Natural killer cell treated with Interleukin-12 subunit alpha and Interleukin-12 subunit beta and Interleukin-15 and Interleukin-18, amount 100 ng/mL, for 72 hours (primary cell): ENCODE data around the gene CDCA3. TPM values are rescaled to one million over a fixed set of nuclear protein-coding genes. Genes with fewer than 3 reads are reported as not detected.

Experiments
- ATAC-seq, 2 donors: fragments of 150-1000 bp; cut with Tn5 transposase in 1 of 2; sonication (Bioruptor Pico), chemical (Tn5 transposase) in 1 of 2; 2 replicates each; pipeline ENCODE4 v1.10.0; 2021
- DNase-seq: peaks from one replicate; pipeline ENCODE4 v3.0.0; 2022; ENCODE audit warnings: low spot score
- H3K27ac Mint-ChIP-seq, 2 donors: 1 replicate in 1 of 2; 2 replicates in 1 of 2; pipeline ENCODE4 v1.8.0; 2022; ENCODE audit warnings: mixed read lengths in 2 of 2, mild to moderate bottlenecking in 1 of 2, moderate library complexity in 1 of 2
- H3K27me3 Mint-ChIP-seq, 2 donors: 1 replicate in 1 of 2; 2 replicates in 1 of 2; pipeline ENCODE4 v1.8.0; 2022; ENCODE audit warnings: mixed read lengths in 2 of 2
- H3K36me3 Mint-ChIP-seq: one replicate; pipeline ENCODE4 v1.8.0; 2022; ENCODE audit warnings: mixed read lengths
- H3K4me1 Mint-ChIP-seq, 2 donors: 1 replicate in 1 of 2; 2 replicates in 1 of 2; pipeline ENCODE4 v1.8.0; 2022; ENCODE audit warnings: low read depth in 2 of 2, mixed read lengths in 2 of 2, mild to moderate bottlenecking in 1 of 2
- H3K4me3 Mint-ChIP-seq: one replicate; pipeline ENCODE4 v1.8.0; 2022; ENCODE audit warnings: mixed read lengths
- H3K9me3 Mint-ChIP-seq: 2 replicates; pipeline ENCODE4 v1.8.0; 2022; ENCODE audit warnings: mixed read lengths
- total RNA-seq, 2 donors: library from RNA; stranded (reverse); gene quantifications; one replicate each; pipeline ENCODE4 v1.2.3, GENCODE V29; 2022

The CDCA3 gene
- total RNA-seq, 2 donors from 2014 or later: 40.7 to 105 TPM

DNA sequence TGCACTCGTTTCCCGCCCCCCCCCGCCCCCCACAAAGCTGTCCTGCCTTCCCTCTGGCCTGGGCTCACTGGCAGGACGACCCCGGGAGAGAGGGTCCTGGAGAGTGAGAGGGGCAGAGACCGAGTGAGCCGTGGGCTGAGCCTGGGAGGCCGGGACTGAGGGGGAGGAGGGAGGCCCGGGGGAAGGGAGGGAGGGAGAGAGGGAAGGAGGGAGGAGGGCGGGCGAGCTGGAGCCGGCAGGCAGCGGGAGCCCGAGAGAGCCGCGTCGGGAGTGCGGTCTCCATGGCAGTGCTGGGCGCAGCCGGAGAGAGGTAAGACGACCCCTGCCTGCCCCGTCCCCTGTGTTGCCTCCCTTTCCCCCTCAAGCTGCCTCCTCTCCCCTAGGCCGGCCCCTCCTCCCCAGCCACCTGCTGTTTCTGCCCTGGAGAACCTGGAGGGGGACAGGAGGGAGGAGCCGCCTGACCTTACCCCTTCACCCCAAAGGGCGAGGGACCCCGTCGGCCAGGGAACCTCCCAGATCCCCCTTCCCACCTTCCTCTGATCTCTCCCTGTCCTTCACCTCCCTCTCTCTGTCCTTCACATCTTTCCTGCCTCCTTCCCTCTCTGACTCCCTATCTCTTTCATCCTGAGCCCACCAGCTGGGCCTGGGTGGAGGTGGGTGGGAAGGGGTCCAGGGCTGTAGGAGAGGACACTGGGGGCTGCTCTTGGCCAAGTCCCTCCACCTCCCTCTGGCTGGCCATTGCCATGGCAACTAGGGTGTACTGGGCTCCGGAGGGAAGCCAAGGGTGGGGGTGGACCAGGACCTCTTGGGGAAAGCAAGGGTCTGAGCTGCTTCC, 29.3 kb downstream of the CDCA3 start, which contains the start of gene GPR162:
Gene GPR162 (plus strand): TSS at position 231 of the 835 bp plus-strand sequence. CDS start 2,078 bp downstream, outside the sequence.
- H3K27me3 Mint-ChIP-seq: peaks cover 45 to 52% of the 10 kb centered on the region in 2 donors
- H3K4me3 Mint-ChIP-seq: peak within 1 kb of the TSS; percentile 36
- ATAC-seq: no peak
- no peaks in the 10 kb centered on the region for H3K9me3 Mint-ChIP-seq
- DNase-seq: no peak
- peaks cover 7 to 15% of the 10 kb centered on the region in 2 donors for H3K4me1 Mint-ChIP-seq
- no peaks in the 10 kb centered on the region for H3K36me3 Mint-ChIP-seq
- peak within 1 kb of the TSS in 1 of 2 donors; percentile 34 for H3K27ac Mint-ChIP-seq

DNA sequence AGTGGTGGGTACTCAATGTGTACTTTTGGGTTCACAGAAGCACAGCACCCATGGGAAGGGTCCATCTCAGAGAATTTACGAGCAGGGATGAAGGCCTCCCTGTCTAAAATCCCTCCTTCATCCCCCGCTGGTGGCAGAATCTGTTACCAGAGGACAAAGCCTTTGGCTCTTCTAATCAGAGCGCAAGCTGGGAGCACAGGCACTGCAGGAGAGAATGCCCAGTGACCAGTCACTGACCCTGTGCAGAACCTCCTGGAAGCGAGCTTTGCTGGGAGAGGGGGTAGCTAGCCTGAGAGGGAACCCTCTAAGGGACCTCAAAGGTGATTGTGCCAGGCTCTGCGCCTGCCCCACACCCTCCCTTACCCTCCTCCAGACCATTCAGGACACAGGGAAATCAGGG, 30.9 kb downstream of the CDCA3 start:
- Mint-ChIP-seq H3K27me3 (peaks cover 31 to 37% of the 10 kb centered on the region in 2 donors), H3K4me1 (peaks cover under 1 to 11% of the 10 kb centered on the region in 2 donors), H3K4me3 (no peak overlapping the region), H3K9me3 (no peaks in the 10 kb centered on the region), H3K36me3 (no peaks in the 10 kb centered on the region), H3K27ac (no peak overlapping the region)
- no peak for DNase-seq
- no peak for ATAC-seq

DNA sequence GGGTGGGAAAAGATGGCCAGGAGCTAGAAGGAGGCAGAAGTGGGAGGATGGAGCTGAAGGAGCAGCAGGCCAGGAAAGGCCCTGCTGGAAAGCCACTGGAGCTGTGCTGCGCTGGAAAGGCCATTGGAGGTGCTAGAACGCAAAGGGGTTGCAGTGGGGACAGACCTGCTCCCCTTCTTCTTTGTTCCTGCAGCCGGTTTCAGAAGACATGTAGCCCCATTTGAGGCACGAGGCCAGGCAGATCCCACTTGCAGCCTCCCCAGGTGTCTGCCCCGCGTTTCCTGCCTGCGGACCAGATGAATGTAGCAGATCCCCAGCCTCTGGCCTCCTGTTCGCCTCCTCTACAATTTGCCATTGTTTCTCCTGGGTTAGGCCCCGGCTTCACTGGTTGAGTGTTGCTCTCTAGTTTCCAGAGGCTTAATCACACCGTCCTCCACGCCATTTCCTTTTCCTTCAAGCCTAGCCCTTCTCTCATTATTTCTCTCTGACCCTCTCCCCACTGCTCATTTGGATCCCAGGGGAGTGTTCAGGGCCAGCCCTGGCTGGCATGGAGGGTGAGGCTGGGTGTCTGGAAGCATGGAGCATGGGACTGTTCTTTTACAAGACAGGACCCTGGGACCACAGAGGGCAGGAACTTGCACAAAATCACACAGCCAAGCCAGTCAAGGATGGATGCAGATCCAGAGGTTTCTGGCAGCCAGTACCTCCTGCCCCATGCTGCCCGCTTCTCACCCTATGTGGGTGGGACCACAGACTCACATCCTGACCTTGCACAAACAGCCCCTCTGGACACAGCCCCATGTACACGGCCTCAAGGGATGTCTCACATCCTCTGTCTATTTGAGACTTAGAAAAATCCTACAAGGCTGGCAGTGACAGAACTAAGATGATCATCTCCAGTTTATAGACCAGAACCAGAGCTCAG, 31.7 kb downstream of the CDCA3 start:
- Mint-ChIP-seq H3K36me3 (no peaks in the 10 kb centered on the region), H3K9me3 (no peaks in the 10 kb centered on the region), H3K27ac (no peak overlapping the region), H3K27me3 (peaks cover 27 to 29% of the 10 kb centered on the region in 2 donors), H3K4me3 (no peak overlapping the region), H3K4me1 (peaks cover 0 to 11% of the 10 kb centered on the region in 2 donors)
- DNase-seq (no peak), ATAC-seq (no peak)

DNA sequence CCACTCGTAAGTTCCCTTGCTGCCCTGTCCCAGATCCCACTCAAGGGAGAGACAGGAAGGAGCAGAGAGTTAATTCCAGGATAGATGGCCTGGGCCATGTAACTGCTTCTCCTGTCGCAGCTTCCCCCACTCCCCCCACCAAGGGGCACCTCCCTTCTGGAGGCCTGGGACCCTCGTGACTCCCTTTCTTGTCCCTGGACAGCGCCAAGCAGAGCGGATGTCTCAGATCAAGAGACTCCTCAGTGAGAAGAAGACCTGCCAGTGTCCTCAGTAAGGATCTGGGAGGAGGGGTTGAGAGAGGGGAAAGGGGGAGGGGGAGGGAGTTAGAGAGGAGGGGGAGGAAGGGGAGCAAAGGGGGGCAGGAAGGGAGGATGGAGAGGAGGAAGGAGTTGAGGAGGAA, 32.4 kb downstream of the CDCA3 start:
- ATAC-seq (no peak), DNase-seq (no peak)
- Mint-ChIP-seq H3K27ac (no peak overlapping the region), H3K4me3 (no peak overlapping the region), H3K4me1 (peaks cover 0 to 11% of the 10 kb centered on the region in 2 donors), H3K27me3 (peaks cover 29 to 30% of the 10 kb centered on the region in 2 donors), H3K9me3 (no peaks in the 10 kb centered on the region), H3K36me3 (no peaks in the 10 kb centered on the region)

DNA sequence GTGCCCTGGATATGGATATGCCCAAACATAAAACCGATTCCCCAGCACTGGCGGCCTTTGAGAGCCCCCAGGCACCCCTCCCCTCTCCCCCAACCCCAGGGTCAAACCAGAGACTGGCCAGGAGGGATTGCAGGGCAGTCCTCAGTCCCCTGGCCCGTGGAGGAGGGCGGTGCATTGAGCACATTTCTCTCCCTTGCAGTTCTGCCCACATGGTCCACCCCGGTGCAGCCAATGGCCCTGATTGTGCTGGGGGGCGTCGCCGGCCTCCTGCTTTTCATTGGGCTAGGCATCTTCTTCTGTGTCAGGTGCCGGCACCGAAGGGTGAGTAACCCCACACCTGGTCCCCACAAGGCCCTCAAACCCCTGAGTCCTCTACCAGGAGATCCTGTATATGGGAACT, 32.9 kb downstream of the CDCA3 start:
- Mint-ChIP-seq H3K36me3 (no peaks in the 10 kb centered on the region), H3K27me3 (peaks cover 27 to 33% of the 10 kb centered on the region in 2 donors), H3K4me3 (no peak overlapping the region), H3K4me1 (peaks cover 0 to 11% of the 10 kb centered on the region in 2 donors), H3K9me3 (no peaks in the 10 kb centered on the region), H3K27ac (no peak overlapping the region)
- DNase-seq: no peak
- no peak for ATAC-seq

DNA sequence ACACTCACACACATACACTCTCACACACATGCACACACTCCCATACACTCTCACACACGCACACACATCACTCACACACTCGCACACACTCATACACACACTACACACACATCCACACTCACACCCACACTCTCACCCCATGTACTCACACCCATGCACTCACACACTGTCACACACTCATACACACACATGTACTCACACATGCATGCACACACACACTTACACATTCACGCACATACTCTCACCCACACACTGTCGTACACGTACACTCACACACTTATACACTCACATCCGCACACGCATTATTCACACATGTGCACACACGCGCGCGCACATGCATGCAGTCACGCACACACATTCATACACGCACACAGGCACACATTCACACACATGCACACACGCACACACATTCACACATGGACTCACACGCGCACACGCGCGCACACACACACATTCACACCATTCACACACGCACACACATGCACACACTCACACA, 33.4 kb downstream of the CDCA3 start:
- H3K27me3 Mint-ChIP-seq: peaks cover 22 to 30% of the 10 kb centered on the region in 2 donors
- ATAC-seq: no peak
- H3K36me3 Mint-ChIP-seq: no peaks in the 10 kb centered on the region

DNA sequence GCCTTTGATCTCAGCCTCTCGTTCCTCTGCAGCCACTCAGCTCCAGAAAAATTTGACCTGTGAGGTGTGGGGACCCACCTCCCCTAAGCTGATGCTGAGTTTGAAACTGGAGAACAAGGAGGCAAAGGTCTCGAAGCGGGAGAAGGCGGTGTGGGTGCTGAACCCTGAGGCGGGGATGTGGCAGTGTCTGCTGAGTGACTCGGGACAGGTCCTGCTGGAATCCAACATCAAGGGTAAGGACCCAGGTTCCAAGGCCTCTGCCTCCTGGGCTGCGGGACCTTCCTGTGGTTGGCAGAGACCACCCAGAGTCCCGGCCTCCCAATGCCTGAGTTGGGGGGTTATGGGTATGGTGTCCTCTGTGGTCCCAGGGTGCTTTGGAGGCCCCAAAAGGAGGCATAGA, 34.0 kb downstream of the CDCA3 start:
- peaks cover 0 to 6% of the 10 kb centered on the region in 2 donors for H3K4me1 Mint-ChIP-seq
- no peak for DNase-seq
- H3K9me3 Mint-ChIP-seq: no peaks in the 10 kb centered on the region
- H3K4me3 Mint-ChIP-seq: no peak overlapping the region
- no peaks in the 10 kb centered on the region for H3K36me3 Mint-ChIP-seq
- no peak for ATAC-seq
- H3K27ac Mint-ChIP-seq: no peak overlapping the region
- peaks cover 20 to 23% of the 10 kb centered on the region in 2 donors for H3K27me3 Mint-ChIP-seq

More for the DNA sequence above, 33.4 kb downstream of the CDCA3 start:
- no peaks in the 10 kb centered on the region for H3K9me3 Mint-ChIP-seq
- H3K4me3 Mint-ChIP-seq: no peak overlapping the region
- no peak for DNase-seq
- H3K27ac Mint-ChIP-seq: no peak overlapping the region
- H3K4me1 Mint-ChIP-seq: peaks cover 0 to 7% of the 10 kb centered on the region in 2 donors

DNA sequence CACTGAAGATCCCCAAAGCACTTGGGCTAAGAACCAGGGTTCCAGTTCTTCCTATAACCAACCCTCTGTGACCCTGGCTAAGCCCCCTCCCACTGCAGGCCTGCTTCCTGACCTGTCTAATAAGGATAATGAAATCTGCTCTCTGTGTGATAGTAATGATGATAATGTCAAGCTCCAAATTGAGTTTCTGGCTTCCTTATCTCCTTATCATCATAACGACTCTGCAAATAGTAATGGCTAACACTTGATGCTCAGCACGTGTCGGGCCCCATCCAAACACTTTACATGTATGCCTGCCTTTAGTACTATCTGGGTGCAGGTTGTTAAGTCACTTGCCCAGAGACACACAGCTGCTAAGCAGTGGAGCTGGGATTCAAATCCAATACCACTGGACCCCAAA, 34.5 kb downstream of the CDCA3 start:
- ATAC-seq (no peak), DNase-seq (no peak)
- H3K9me3 Mint-ChIP-seq: no peaks in the 10 kb centered on the region
- H3K4me1 Mint-ChIP-seq: peaks cover 0 to 3% of the 10 kb centered on the region in 2 donors
- H3K4me3 Mint-ChIP-seq: no peak overlapping the region
- no peaks in the 10 kb centered on the region for H3K36me3 Mint-ChIP-seq
- H3K27ac Mint-ChIP-seq: no peak overlapping the region
- peaks cover 17 to 22% of the 10 kb centered on the region in 2 donors for H3K27me3 Mint-ChIP-seq

DNA sequence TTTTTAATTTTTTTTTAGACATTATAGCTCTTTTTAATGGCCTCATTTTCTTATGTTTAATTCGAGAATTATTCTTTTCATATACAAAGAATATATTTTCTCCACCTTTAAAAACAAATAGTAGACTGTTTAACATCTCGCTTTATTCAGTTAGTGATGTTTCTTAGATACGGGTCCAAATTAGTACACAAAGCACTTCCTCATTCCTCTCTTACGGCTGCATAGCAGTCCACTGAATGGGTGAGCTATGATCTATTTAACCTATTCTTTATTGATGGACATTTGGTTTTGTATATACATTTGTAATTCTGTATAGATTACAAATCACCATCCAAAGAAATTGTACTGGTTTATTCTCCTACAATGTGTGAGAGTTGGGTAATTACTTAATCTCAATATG, 37.7 kb downstream of the CDCA3 start:
- H3K36me3 Mint-ChIP-seq: no peaks in the 10 kb centered on the region

DNA sequence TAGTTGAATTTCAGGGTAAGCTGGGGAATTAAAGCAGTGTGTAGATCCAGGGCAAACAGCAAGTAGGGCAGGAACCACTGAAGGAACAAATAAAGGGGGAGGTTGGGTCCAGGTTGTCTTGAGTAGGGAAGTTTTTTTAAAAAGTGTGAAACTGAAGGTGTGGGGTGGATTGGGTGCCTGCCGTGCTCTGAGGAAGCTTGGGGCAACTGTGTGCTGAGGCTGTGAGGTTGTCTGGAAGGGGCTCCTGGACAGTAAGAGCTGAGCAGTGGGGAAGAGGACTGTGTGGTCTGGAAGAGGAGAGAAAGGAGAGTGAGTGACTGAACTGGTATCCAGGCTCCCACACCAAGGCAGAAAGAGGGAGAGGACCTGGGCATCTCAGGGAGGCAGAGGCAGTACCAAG, 40.3 kb downstream of the CDCA3 start:
- no peaks in the 10 kb centered on the region for H3K9me3 Mint-ChIP-seq
- H3K4me3 Mint-ChIP-seq: no peak overlapping the region
- no peak overlapping the region for H3K27ac Mint-ChIP-seq
- ATAC-seq (no peak), DNase-seq (no peak)
- no peaks in the 10 kb centered on the region for H3K36me3 Mint-ChIP-seq
- H3K27me3 Mint-ChIP-seq: peaks cover 13 to 18% of the 10 kb centered on the region in 2 donors
- no peaks in the 10 kb centered on the region for H3K4me1 Mint-ChIP-seq

More for the DNA sequence above, 37.7 kb downstream of the CDCA3 start:
- no peak for DNase-seq
- Mint-ChIP-seq H3K4me3 (no peak overlapping the region), H3K27ac (no peak overlapping the region), H3K4me1 (no peaks in the 10 kb centered on the region), H3K9me3 (no peaks in the 10 kb centered on the region), H3K27me3 (peaks cover 18 to 19% of the 10 kb centered on the region in 2 donors)
- no peak for ATAC-seq

DNA sequence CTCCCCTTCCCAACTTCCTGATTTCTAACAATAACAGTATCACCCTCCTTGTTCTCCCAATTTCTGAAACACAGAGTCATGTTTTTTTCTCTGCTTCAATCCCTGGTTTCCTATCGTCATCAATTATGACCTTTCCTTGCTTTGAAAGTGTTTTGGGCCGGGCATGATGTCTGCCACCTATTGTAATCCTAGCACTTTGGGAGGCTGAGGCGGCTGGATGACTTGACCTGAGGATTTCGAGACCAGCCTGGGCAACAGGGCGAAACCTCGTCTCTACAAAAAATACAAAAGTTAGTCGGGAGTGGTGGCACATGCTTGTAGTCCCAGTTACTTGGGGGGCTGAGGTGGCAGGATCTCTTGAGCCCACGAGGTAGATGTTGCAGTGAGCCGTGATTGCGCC, 42.0 kb downstream of the CDCA3 start:
- Mint-ChIP-seq H3K4me3 (no peak overlapping the region), H3K36me3 (no peaks in the 10 kb centered on the region), H3K27ac (no peak overlapping the region), H3K4me1 (no peaks in the 10 kb centered on the region), H3K27me3 (peaks cover 13 to 16% of the 10 kb centered on the region in 2 donors), H3K9me3 (no peaks in the 10 kb centered on the region)
- no peak for DNase-seq
- no peak for ATAC-seq

DNA sequence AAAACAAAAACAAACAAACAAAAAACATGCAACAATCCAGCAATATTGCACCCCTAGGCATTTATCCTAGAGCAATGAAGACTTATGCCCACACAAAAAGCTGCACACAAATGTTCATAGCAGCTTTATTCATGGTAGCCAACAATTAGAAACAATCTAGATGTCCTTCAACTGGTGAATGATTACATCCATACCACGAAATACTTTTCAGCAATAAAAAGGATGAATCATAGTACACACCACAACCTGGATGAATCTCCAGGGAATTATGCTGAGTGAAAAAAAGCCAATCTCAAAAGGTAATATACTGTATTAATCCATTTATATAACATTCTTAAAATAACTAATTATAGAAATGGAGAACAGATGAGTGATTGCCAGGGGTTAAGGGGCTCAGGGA, 43.9 kb downstream of the CDCA3 start:
- ATAC-seq: no peak
- DNase-seq: no peak
- Mint-ChIP-seq H3K9me3 (no peaks in the 10 kb centered on the region), H3K4me3 (no peak overlapping the region), H3K4me1 (no peaks in the 10 kb centered on the region), H3K27ac (no peak overlapping the region), H3K36me3 (no peaks in the 10 kb centered on the region), H3K27me3 (peaks cover 5 to 11% of the 10 kb centered on the region in 2 donors)

DNA sequence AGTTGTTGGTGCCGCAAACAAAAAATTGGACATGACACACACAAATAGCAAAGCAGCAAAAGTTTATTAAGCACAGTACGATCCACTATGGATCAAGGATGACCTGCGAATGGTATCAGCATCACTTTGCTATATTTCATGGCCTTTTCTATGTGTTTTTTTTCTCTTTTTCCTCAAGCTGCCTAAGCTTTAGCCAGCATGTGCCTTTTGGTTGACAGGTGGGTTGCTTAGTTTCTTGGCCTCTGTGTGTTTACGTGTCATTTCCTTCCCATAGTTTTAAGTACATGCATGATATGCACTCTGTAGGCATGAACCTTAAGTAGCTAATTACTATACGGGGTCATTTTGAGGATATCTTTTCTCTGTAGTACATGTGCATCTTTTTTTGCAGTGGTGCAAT, 51.9 kb downstream of the CDCA3 start:
- Mint-ChIP-seq H3K36me3 (no peaks in the 10 kb centered on the region), H3K4me1 (no peaks in the 10 kb centered on the region), H3K9me3 (no peaks in the 10 kb centered on the region), H3K4me3 (no peak overlapping the region), H3K27me3 (peaks cover 15 to 20% of the 10 kb centered on the region in 2 donors), H3K27ac (no peak overlapping the region)
- ATAC-seq: no peak
- no peak for DNase-seq
